Activated T-cell treated with anti-CD3 and anti-CD28 coated beads for 1 hour (primary cell): ENCODE data around the gene SPRN.
"Not testable (repeated sequence)": the region's sequence is repeated elsewhere in the genome, so short reads cannot be mapped to it uniquely, and the experiment has no call there.

ENCODE experiments used
- DNase-seq: peaks from one replicate; pipeline ENCODE4 v3.0.0-alpha.2; 2020; ENCODE audit warnings: low read depth

Gene SPRN

DNA sequence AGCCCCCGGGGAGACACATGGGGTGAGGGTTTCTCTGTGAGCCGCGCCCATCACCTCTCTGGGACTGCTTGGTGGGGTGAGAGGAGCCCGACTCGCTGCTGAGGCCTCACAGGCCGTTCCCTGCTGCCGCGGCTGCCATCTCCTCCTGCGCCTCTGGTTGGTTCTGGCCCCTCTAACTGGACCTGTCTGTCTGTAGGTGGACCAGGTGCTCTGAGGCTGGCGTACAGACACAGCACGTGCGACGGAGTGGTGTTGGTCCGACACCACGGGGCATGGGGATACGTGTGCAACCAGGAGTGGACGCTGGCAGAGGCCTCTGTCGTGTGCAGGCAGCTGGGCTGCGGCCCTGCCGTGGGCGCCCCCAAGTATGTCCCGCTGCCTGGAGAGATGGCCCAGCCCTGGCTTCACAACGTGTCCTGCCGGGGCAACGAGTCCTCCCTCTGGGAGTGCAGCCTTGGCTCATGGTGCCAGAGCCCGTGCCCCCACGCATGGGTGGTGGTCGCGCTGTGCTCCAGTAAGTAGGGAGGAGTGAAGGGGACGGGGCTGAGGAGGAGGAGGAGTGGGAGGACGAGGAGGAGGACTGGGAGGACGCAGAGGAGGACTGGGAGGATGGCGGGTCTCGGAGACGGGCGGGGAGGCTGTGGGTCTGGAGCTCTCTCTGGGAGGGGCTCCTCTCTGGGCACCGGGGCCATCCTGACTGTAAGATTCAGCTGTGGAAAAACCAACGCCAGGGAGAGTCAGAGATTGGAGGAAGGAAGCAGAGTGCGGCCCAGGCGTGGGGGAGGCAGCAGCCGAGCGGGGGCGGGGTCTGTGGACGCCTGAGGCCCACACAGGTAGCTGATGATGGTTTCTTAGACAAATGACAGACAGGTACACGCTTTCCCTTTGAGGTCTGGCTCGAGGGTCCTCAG lies 31.9 kb upstream of the SPRN start:
- DNase-seq: no peak

DNA sequence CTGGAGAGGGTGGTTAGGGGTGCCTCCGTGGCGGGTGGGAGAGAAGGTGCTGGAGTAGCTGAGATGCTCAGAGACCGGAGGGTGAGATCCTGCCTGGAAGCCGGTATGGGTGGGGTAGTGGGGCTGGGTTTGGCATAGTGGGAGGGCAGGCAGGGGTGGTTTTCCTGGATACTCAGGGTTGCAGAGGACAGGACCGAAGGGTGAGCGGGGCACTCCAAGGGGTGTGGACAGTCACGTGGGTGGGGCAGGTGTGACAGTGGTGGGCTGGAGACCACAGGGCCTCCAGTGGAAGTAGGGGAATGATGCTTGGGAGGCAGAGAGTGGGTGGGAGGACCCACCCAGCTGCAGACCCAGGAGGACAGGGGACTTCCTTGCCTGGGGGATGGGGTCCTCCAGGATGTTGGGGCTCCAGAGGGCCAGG lies 31.2 kb upstream of the SPRN start:
- DNase-seq: no peak

- DNase-seq: no peak
Observed at GRCh38 chr10:133455196-133455595, 30.8 kb upstream of the SPRN start.

GRCh38 chr10:133454204-133454893 lies 29.9 kb upstream of the SPRN start:
- DNase-seq: no peak

DNA sequence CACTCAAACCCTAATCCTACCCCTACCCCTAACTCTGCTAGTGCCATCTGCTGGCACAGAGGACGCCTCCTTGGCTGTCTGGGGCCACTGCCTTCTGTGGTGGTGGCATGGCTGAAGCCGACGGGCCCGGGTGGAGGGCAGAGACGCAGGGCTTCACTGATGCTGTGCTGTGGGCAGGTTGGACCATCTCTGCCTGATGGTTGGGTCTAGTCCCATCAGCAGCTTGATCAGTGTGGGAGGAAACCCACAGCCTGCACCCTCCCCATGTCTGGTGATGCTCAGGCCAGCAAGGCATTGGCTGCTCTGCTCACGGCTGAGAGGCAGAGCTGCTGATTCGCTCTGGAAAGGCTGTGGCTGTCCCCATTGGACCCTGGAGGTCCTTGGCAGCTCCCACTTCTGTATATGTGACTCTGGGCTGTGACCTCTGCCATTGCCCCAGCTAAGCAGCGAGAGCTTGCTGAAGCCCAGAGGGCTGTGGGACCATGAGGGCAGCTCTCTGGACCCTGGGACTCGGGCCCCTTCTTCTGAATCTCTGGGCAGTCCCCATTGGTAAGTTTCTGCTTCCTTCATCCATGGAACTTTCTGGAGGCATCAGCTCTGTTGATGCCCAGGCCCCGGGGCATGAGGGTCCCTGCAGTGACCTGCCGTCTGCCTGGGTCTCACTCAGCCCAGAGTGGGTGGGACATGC lies 29.2 kb upstream of the SPRN start, which contains the start of gene SCART1:
TSS of gene SCART1 (plus strand) at position 430 of the 688 bp plus-strand sequence. CDS start at position 483, 53 bp downstream.
- DNase-seq: no peak

DNA sequence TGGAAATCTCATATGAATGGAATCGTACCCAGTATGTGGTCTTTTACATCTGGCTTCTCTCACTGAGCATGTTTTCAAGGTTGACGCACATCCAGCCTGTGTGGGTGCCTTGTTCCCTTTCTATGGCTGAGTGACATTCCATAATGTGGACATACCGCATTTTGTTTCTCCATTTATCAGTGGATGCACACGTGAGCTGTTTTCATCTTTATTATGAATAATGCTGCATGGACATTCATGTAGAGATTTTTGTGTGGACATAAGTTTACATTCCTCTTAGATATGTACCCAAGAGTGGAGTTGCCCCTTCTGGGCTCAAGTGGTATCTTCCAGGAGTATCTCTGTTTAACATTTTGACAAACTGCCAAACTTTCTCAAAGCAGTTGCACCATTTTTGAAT lies 28.0 kb upstream of the SPRN start:
- no peak for DNase-seq

- no peak for DNase-seq
Observed at GRCh38 chr10:133451346-133451745, 26.9 kb upstream of the SPRN start.

DNA sequence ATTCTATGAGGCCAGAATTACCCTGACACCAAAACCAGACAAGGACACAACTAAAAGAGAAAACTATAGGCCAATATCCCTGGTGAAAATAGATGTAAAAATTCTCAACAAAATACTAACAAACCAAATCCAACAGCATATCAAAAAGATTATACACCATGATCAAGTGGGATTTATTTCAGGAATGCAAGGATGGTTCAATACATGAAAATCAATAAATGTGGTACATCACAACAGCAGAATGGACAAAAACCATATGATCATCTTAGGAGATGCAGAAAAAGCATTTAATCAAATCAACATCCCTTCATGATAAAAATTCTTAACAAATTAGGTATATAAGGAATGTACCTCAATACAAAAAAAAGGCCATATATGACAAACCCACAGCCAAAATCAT lies 23.7 kb upstream of the SPRN start:
- no peak for DNase-seq

DNA sequence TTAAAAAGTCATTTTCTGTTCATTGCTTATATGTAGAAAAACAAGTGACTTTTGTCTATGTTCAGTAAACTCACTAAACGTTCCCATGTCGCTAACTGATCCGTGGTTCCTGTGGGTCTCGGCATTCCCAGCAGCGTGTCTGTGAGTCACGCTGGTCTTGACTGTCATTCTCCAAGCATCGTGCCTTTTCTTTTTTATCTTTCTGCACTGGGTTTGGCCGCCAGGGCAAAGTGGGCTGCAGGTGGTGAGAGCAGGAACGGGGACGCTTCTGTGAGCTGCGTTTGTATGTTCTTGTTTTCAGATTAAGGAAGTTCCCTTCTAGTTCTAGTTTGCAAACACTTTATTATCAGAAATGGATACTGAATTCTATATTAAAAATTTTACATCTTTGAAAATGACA lies 22.6 kb upstream of the SPRN start:
- no peak for DNase-seq

DNA sequence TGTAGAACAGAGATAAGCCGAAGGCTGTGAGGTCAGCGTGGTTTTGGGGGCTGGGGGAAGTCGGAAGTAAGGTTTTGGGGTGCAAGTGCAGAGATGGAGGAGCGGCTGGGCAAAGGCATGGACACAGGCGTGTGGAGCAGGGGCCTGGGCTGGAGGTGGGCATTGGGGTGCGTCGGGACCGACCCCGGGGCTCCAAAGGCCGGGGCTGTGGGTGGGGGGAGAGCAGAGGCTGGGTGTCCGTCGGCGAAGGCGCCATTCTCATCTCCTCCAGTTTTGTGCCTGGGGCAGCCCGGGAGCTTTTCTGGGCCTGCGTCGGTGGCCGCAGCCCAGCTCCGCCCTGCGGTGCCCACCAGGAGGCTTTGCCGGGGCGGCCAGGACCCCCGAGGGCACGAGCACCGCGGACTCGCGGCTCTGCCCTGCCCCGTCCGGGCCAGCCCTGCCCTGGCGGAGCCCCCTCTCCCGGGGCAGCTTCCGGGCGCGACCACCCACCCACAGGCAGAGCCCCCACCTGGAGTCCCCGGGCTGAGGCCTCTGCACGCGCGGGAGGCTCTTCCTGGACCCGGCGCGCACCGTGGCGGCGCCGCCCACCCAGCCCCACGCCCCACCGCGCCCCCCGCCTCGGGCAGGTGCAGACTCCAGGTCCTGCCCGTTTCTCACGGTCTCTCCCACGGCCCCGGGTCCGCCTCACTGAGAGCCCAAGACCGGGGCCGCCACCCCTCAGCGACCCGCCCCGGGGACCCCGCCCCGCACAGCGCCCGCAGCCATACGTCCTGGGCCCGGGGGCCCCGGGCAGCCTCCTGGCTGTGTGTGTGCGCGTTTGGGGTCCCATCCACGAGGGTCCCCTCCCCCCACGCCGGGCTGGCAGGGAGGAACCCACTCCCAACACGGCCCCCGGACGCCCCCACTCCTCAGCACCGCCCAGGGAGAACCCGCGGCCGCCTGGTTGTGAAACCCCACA lies 21.6 kb upstream of the SPRN start:
- no peak for DNase-seq

- no peak for DNase-seq
Observed at GRCh38 chr10:133445268-133445732, 20.9 kb upstream of the SPRN start.

- no peak for DNase-seq
Observed at GRCh38 chr10:133444342-133445267, 20.2 kb upstream of the SPRN start.

DNA sequence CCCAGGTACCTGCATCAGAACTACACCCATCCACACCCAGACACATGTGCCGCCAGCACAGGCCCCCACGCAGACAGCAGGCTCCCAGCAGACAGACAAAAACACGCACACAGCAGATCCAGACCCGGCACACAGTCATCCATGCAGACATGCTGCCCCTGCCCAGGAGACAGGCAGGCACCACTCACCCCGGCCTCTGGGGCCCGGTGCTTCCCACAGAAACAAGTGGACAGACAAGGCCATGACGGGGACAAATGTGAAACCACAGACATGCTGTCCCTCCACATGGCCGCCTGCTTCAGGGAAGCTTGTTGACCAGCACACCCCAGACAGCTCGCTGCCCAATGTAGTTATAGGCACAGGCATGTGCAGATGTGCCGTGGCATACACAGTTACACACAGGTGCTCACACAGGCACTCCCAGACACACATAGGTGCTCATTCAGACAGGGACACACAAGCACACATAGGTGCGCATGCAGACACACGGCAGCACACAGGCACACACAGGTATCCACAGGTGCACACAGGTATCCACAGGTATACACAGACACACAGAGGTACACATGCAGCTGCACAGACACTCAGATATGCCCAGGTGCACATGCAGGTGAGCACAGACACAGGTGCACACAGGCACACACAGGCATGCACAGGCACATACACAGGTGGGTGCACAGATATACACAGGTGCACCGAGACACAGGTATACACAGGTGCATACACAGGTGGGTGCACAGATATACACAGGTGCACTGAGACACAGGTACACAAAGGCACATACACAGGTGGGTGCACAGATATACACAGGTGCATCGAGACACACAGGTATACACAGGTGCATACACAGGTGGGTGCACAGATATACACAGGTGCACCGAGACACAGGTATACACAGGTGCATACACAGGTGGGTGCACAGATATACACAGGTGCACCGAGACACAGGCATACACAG lies 18.8 kb upstream of the SPRN start:
- DNase-seq: no peak

DNA sequence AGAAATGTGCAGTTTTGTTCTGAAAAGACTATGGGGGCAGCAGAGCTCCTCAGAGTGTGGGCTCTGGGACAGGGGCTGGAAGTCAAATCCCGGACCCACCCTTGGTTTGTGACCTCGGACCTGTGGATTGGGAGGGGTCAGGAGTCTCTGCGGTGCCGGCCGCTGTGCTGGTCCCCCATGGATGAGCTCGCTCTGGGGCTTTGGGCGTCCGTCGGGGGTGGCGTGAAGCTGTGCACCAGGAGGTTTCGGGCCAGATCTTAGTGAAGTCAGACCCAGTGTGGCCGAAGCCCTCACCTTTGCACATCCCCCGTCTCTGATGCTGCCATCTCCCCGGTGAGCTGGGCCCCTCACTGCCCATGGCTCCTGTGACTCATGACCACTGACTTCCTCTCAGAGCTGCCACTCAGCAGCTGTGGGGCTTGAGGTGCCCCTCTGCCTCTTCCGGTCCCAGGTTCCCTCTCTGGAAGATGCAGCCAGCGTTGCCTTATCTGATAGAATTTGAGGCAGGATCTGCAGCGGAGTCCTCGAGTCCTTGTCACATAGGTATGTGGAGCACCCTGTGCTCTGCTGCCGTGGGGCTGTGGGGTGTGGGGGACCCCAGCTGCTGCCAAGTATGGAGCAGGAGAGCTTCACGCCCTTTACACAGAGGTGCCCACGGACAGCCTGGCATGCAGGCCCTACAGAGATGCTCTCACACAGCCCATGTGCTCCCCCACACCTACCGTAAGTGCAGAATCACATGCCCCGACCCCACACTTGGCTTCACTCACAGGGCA lies 18.0 kb upstream of the SPRN start:
- no peak for DNase-seq

GRCh38 chr10:133441780-133442179 lies 17.4 kb upstream of the SPRN start:
- no peak for DNase-seq

DNA sequence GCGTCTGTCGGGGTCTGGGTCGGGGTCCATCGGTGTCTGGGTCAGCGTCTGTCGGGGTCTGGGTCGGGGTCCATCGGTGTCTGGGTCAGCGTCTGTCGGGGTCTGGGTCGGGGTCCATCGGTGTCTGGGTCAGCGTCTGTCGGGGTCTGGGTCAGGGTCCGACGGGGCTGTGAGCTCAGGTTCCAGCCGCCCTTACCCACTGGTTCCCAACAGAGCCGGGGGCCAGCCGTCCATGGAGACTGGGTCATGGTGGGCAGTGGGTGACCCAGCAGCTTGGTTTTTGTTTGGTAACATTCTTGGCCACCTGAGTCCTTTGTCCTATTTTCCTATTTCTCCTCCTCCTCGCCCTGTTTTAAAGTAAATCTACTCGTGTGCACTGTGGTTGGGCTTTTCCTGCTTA lies 16.9 kb upstream of the SPRN start:
- DNase-seq: not testable (repeated sequence)

DNA sequence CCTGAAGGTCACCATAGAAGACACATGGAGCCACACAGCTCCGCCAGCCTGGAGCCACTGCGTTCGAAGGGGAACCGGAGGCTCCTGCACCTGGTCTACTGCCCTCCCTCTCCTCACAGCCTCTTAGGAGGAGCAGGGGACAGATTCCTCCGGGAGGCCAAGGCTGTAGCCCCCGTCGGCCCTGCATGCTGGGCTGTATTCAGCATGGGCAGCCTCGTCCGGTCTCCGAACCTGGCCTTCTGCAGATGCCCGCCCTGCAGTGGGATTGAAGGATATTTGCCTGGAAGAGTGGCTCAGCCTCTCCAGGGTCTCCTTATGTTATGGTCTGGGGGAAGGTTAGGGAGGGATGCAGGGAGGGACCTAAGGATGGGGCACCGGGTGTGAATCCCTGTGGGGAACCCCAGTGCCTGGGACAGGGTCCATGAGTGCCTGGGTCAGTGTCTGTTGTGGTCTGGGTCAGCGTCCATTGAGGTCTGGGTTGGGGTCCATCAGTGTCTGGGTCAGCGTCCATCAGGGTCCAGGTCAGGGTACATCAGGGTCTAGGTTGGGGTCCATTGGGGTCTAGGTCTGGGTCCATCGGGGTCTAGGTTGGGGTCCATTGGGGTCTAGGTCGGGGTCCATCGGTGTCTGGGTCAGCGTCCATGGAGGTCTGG lies 16.3 kb upstream of the SPRN start:
- no peak for DNase-seq
